HEK293 (cell line): Measurements from ENCODE around the gene CTAG2.
"Not testable (repeated sequence)": the region's sequence is repeated elsewhere in the genome, so short reads cannot be mapped to it uniquely, and the experiment has no call there.

Experiments
- SETDB1 ChIP-seq: IDR thresholded peaks from one replicate; pipeline ENCODE4 v1.6.1; 2017; ENCODE audit warnings: mild to moderate bottlenecking, low read length, moderate library complexity, mixed read lengths; ENCODE audit not compliant: insufficient read length
- SP7 ChIP-seq: fragments of 450-650 bp; formaldehyde crosslinking; IDR thresholded peaks from 2 replicates; pipeline ENCODE4 v1.5.1; 2016; ENCODE audit warnings: missing biosample characterization, missing genetic modification characterization
- ZNF155 ChIP-seq: fragments of 450-650 bp; formaldehyde crosslinking; IDR thresholded peaks from 2 replicates; pipeline ENCODE4 v1.5.1; 2016; ENCODE audit warnings: missing biosample characterization, missing genetic modification characterization
- ZNF174 ChIP-seq: fragments of 450-650 bp; formaldehyde crosslinking; IDR thresholded peaks from 2 replicates; pipeline ENCODE4 v1.5.0; 2017; ENCODE audit warnings: missing biosample characterization, mild to moderate bottlenecking, missing genetic modification characterization
- ZNF391 ChIP-seq: fragments of 450-650 bp; formaldehyde crosslinking; IDR thresholded peaks from 2 replicates; pipeline ENCODE4 v1.5.1; 2016; ENCODE audit warnings: low read depth, missing biosample characterization, missing genetic modification characterization, borderline replicate concordance
- ZNF571 ChIP-seq: fragments of 450-650 bp; formaldehyde crosslinking; IDR thresholded peaks from 2 replicates; pipeline ENCODE4 v1.5.0; 2017; ENCODE audit warnings: missing biosample characterization, missing genetic modification characterization
- ZNF843 ChIP-seq: fragments of 450-650 bp; formaldehyde crosslinking; IDR thresholded peaks from 2 replicates; pipeline ENCODE4 v1.5.1; 2016; ENCODE audit warnings: missing biosample characterization, missing genetic modification characterization
- TF ChIP-seq, protein P1 (sequence below): fragments of 450-650 bp; formaldehyde crosslinking; IDR thresholded peaks from 2 replicates; pipeline ENCODE4 v1.5.1; 2016; ENCODE audit warnings: missing biosample characterization, missing genetic modification characterization

GRCh38 chrX:154619182-154619581 lies 34.2 kb downstream of the CTAG2 start, which contains the start of gene CTAG1B:
- TF ChIP-seq, protein P1, sequence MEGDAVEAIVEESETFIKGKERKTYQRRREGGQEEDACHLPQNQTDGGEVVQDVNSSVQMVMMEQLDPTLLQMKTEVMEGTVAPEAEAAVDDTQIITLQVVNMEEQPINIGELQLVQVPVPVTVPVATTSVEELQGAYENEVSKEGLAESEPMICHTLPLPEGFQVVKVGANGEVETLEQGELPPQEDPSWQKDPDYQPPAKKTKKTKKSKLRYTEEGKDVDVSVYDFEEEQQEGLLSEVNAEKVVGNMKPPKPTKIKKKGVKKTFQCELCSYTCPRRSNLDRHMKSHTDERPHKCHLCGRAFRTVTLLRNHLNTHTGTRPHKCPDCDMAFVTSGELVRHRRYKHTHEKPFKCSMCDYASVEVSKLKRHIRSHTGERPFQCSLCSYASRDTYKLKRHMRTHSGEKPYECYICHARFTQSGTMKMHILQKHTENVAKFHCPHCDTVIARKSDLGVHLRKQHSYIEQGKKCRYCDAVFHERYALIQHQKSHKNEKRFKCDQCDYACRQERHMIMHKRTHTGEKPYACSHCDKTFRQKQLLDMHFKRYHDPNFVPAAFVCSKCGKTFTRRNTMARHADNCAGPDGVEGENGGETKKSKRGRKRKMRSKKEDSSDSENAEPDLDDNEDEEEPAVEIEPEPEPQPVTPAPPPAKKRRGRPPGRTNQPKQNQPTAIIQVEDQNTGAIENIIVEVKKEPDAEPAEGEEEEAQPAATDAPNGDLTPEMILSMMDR: not testable (repeated sequence)
- TF ChIP-seq SP7 (tag by site-specific recombination); ZNF843 (tag by site-specific recombination); ZNF174 (tag by site-specific recombination); SETDB1; ZNF571 (tag by site-specific recombination); ZNF391; ZNF155: not testable (repeated sequence)
